ENCODE results near the gene KCNJ16.
A peak's percentile ranks its signal among the peaks of the same experiment; 100 is the strongest.

Gene KCNJ16

GRCh38 chr17:70095455-70095854 is 20.4 kb downstream of the KCNJ16 start:
- H2AFZ ChIP-seq (ENCODE audit: low read length): no peak overlapping the region; the same call in 1 of the 2 replicates
- TF ChIP-seq, protein P1, sequence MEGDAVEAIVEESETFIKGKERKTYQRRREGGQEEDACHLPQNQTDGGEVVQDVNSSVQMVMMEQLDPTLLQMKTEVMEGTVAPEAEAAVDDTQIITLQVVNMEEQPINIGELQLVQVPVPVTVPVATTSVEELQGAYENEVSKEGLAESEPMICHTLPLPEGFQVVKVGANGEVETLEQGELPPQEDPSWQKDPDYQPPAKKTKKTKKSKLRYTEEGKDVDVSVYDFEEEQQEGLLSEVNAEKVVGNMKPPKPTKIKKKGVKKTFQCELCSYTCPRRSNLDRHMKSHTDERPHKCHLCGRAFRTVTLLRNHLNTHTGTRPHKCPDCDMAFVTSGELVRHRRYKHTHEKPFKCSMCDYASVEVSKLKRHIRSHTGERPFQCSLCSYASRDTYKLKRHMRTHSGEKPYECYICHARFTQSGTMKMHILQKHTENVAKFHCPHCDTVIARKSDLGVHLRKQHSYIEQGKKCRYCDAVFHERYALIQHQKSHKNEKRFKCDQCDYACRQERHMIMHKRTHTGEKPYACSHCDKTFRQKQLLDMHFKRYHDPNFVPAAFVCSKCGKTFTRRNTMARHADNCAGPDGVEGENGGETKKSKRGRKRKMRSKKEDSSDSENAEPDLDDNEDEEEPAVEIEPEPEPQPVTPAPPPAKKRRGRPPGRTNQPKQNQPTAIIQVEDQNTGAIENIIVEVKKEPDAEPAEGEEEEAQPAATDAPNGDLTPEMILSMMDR (conservative IDR thresholded peaks at IDR 0.05; ENCODE audit: low read length): no peak
- TF ChIP-seq EZH2phosphoT487 (IDR thresholded peaks at IDR 0.05; ENCODE audit: borderline replicate concordance): no peak
- H3K4me2 ChIP-seq (ENCODE audit: low read depth, low read length, poor library complexity, severe bottlenecking): peak overlapping the region; percentile 26
- H3K36me3 ChIP-seq (ENCODE audit: insufficient read depth, low read length): no peaks in the 10 kb centered on the region
- peak overlapping the region; percentile 24 for H3K4me3 ChIP-seq (ENCODE audit: low read length, poor library complexity, severe bottlenecking)
- no peaks in the 10 kb centered on the region for H3K9me3 ChIP-seq (ENCODE audit: insufficient read depth, low read depth, low read length)
- no peak overlapping the region for H3K9ac ChIP-seq (ENCODE audit: low read depth, low read length, poor library complexity, severe bottlenecking)
- H3K9me2 ChIP-seq (replicated peaks; ENCODE audit: low read depth, low read length): no peaks in the 10 kb centered on the region
- H3F3A ChIP-seq (ENCODE audit: low read depth): no peaks in the 10 kb centered on the region
- no peaks in the 10 kb centered on the region for H3K27me3 ChIP-seq (ENCODE audit: insufficient read depth, low read length, poor library complexity, severe bottlenecking)
- H4K20me1 ChIP-seq (ENCODE audit: insufficient read depth, low read length, poor library complexity, severe bottlenecking): no peaks in the 10 kb centered on the region
- H3K4me1 ChIP-seq (ENCODE audit: insufficient read depth, low read length, poor library complexity, severe bottlenecking): peaks cover 59% of the 10 kb centered on the region
- H3K79me2 ChIP-seq (ENCODE audit: insufficient read depth, low read length): no peaks in the 10 kb centered on the region

- Histone ChIP-seq H3K9me2 (replicated peaks; ENCODE audit: low read depth, low read length) (no peaks in the 10 kb centered on the region), H3K9me3 (ENCODE audit: insufficient read depth, low read depth, low read length) (no peaks in the 10 kb centered on the region), H3F3A (ENCODE audit: low read depth) (no peaks in the 10 kb centered on the region), H3K27me3 (ENCODE audit: insufficient read depth, low read length, poor library complexity, severe bottlenecking) (no peaks in the 10 kb centered on the region), H3K4me2 (ENCODE audit: low read depth, low read length, poor library complexity, severe bottlenecking) (no peak overlapping the region), H2AFZ (ENCODE audit: low read length) (no peak overlapping the region), H3K9ac (ENCODE audit: low read depth, low read length, poor library complexity, severe bottlenecking) (no peak overlapping the region), H3K4me1 (ENCODE audit: insufficient read depth, low read length, poor library complexity, severe bottlenecking) (peaks cover 51% of the 10 kb centered on the region), H3K79me2 (ENCODE audit: insufficient read depth, low read length) (no peaks in the 10 kb centered on the region), H4K20me1 (ENCODE audit: insufficient read depth, low read length, poor library complexity, severe bottlenecking) (no peaks in the 10 kb centered on the region), H3K36me3 (ENCODE audit: insufficient read depth, low read length) (no peaks in the 10 kb centered on the region), H3K4me3 (ENCODE audit: low read length, poor library complexity, severe bottlenecking) (no peak overlapping the region)
- TF ChIP-seq, protein P1 (conservative IDR thresholded peaks at IDR 0.05; ENCODE audit: low read length): no peak
- TF ChIP-seq EZH2phosphoT487 (IDR thresholded peaks at IDR 0.05; ENCODE audit: borderline replicate concordance): no peak
These were observed 21.8 kb downstream of the KCNJ16 start for GRCh38 chr17:70096861-70097260.

- Histone ChIP-seq H3K4me3 (ENCODE audit: low read length, poor library complexity, severe bottlenecking) (no peak overlapping the region), H3K9me3 (ENCODE audit: insufficient read depth, low read depth, low read length) (no peaks in the 10 kb centered on the region), H4K20me1 (ENCODE audit: insufficient read depth, low read length, poor library complexity, severe bottlenecking) (no peaks in the 10 kb centered on the region), H3K9ac (ENCODE audit: low read depth, low read length, poor library complexity, severe bottlenecking) (no peak overlapping the region), H3K4me1 (ENCODE audit: insufficient read depth, low read length, poor library complexity, severe bottlenecking) (peaks cover 41% of the 10 kb centered on the region), H3K4me2 (ENCODE audit: low read depth, low read length, poor library complexity, severe bottlenecking) (no peak overlapping the region), H3F3A (ENCODE audit: low read depth) (no peaks in the 10 kb centered on the region), H2AFZ (ENCODE audit: low read length) (no peak overlapping the region), H3K27me3 (ENCODE audit: insufficient read depth, low read length, poor library complexity, severe bottlenecking) (no peaks in the 10 kb centered on the region), H3K79me2 (ENCODE audit: insufficient read depth, low read length) (no peaks in the 10 kb centered on the region), H3K36me3 (ENCODE audit: insufficient read depth, low read length) (no peaks in the 10 kb centered on the region), H3K9me2 (replicated peaks; ENCODE audit: low read depth, low read length) (no peaks in the 10 kb centered on the region)
- TF ChIP-seq EZH2phosphoT487 (IDR thresholded peaks at IDR 0.05; ENCODE audit: borderline replicate concordance): no peak
- TF ChIP-seq, protein P1 (conservative IDR thresholded peaks at IDR 0.05; ENCODE audit: low read length): no peak
These were observed 23.0 kb downstream of the KCNJ16 start for GRCh38 chr17:70098030-70098429.

Measured in Loucy (cell line).